Measurements from ENCODE around the gene SECTM1. TPM values are rescaled to one million over a fixed set of nuclear protein-coding genes. Genes with fewer than 3 reads are reported as not detected.

Gene SECTM1
- total RNA-seq, 1 donor from 2014 or later, result not detected

GRCh38 chr17:82282239-82283207 is 51.0 kb downstream of the SECTM1 start:
- no peak for DNase-seq
- Mint-ChIP-seq H3K4me3 (no peak overlapping the region), H3K4me1 (peaks cover 8% of the 10 kb centered on the region), H3K27ac (no peak overlapping the region), H3K36me3 (ENCODE audit: low read depth) (no peaks in the 10 kb centered on the region), H3K27me3 (peaks cover 2% of the 10 kb centered on the region), H3K9me3 (no peaks in the 10 kb centered on the region)
- intact Hi-C loops (cut with micrococcal nuclease), result no loop called here
- ATAC-seq (ENCODE audit: low read depth), result no peak
- TF ChIP-seq, protein P1, sequence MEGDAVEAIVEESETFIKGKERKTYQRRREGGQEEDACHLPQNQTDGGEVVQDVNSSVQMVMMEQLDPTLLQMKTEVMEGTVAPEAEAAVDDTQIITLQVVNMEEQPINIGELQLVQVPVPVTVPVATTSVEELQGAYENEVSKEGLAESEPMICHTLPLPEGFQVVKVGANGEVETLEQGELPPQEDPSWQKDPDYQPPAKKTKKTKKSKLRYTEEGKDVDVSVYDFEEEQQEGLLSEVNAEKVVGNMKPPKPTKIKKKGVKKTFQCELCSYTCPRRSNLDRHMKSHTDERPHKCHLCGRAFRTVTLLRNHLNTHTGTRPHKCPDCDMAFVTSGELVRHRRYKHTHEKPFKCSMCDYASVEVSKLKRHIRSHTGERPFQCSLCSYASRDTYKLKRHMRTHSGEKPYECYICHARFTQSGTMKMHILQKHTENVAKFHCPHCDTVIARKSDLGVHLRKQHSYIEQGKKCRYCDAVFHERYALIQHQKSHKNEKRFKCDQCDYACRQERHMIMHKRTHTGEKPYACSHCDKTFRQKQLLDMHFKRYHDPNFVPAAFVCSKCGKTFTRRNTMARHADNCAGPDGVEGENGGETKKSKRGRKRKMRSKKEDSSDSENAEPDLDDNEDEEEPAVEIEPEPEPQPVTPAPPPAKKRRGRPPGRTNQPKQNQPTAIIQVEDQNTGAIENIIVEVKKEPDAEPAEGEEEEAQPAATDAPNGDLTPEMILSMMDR (IDR thresholded peaks at IDR 0.05), result no peak
- CTCF ChIA-PET, result no interaction called here
- POLR2A ChIA-PET, result interaction anchor here (1.6 to 3.3 kb wide), 2 partner anchors 9 to 15 kb away, joined by 3 to 15 read pairs; partner anchors contain the start of gene CSNK1D

- Mint-ChIP-seq H3K27ac (no peak overlapping the region), H3K4me3 (no peak overlapping the region), H3K36me3 (ENCODE audit: low read depth) (no peaks in the 10 kb centered on the region), H3K4me1 (peaks cover 2% of the 10 kb centered on the region), H3K9me3 (no peaks in the 10 kb centered on the region), H3K27me3 (peaks cover 2% of the 10 kb centered on the region)
- ChIA-PET POLR2A (interaction anchor here (0.8 to 1.6 kb wide), 2 partner anchors 8 to 83 kb away, joined by 3 to 6 read pairs; partner anchors contain the start of gene CSNK1D), CTCF (no interaction called here)
- DNase-seq (no peak), ATAC-seq (ENCODE audit: low read depth) (no peak)
- TF ChIP-seq, protein P1 (IDR thresholded peaks at IDR 0.05), result no peak
- intact Hi-C loops (cut with micrococcal nuclease), result no loop called here
These were observed 51.9 kb downstream of the SECTM1 start for GRCh38 chr17:82281502-82282238.

DNA sequence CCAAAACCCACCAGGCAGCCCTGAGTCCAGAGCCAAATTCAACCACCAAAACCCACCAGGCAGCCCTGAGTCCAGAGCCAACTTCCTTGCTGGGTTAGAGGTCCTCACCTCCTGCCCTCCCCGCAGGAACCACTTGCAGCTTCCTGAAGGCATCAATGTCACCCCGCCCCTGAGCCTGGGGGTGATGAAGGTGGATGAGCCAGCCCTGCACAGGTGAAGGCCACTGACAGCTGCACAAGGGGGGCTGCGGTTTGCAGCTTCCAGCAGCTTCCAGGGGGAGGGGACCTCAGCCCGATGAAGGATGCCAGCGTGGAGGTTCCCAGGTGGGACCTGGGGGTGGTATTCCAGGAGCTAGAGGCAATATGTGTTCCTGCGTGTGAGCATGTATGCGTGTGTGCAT is 52.5 kb downstream of the SECTM1 start:
- Mint-ChIP-seq H3K4me3 (no peak overlapping the region), H3K36me3 (ENCODE audit: low read depth) (no peaks in the 10 kb centered on the region), H3K27ac (no peak overlapping the region), H3K4me1 (peaks cover 2% of the 10 kb centered on the region), H3K27me3 (peaks cover 2% of the 10 kb centered on the region), H3K9me3 (no peaks in the 10 kb centered on the region)
- ChIA-PET POLR2A (interaction anchor here (0.8 to 1.6 kb wide), 2 partner anchors 8 to 82 kb away, joined by 3 to 6 read pairs; partner anchors contain the start of gene CSNK1D), CTCF (no interaction called here)
- TF ChIP-seq, protein P1 (IDR thresholded peaks at IDR 0.05), result no peak
- ATAC-seq (ENCODE audit: low read depth) (no peak), DNase-seq (no peak)
- intact Hi-C loops (cut with micrococcal nuclease), result no loop called here

- H3K9me3 Mint-ChIP-seq, result no peaks in the 10 kb centered on the region
- no peaks in the 10 kb centered on the region for H3K36me3 Mint-ChIP-seq (ENCODE audit: low read depth)
- TF ChIP-seq, protein P1 (IDR thresholded peaks at IDR 0.05), result no peak
- DNase-seq (no peak), ATAC-seq (ENCODE audit: low read depth) (no peak)
- peaks cover 2% of the 10 kb centered on the region for H3K4me1 Mint-ChIP-seq
- H3K27ac Mint-ChIP-seq, result no peak overlapping the region
- POLR2A ChIA-PET, result interaction anchor here (0.6 kb wide), 1 partner anchor 23 kb away, joined by 3 read pairs; no protein-coding TSS in a partner anchor
- CTCF ChIA-PET, result no interaction called here
- intact Hi-C loops (cut with micrococcal nuclease), result no loop called here
- no peak overlapping the region for H3K4me3 Mint-ChIP-seq
- H3K27me3 Mint-ChIP-seq, result peaks cover 2% of the 10 kb centered on the region
These were observed 53.0 kb downstream of the SECTM1 start for GRCh38 chr17:82280537-82280936.

Measured in activated B cell treated with CpG ODN at 0.5 μM for 24 hours (primary cell).